Cardiac fibroblast (primary cell): ENCODE data around the gene TRIM54.

Source experiments
- DNase-seq, 2 donors: peaks; one replicate each; pipeline versions ENCODE4 v3.0.0 to v3.0.0-alpha.2; 2010; ENCODE audit warnings: low read depth in 2 of 2
- H3K4me3 ChIP-seq, 2 donors: replicated peaks in 1 of 2; 1 replicate in 1 of 2; 2 replicates in 1 of 2; pipeline ENCODE4 v1.5.1; 2011; ENCODE audit warnings: low read depth in 2 of 2, low read length in 2 of 2, mild to moderate bottlenecking in 2 of 2, moderate library complexity in 1 of 2
- TF ChIP-seq, protein P1 (sequence below): IDR thresholded peaks from one replicate; pipeline ENCODE4 v1.5.1; 2011; ENCODE audit warnings: low read depth, mild to moderate bottlenecking, low read length, inconsistent platforms

TRIM54 gene

DNA sequence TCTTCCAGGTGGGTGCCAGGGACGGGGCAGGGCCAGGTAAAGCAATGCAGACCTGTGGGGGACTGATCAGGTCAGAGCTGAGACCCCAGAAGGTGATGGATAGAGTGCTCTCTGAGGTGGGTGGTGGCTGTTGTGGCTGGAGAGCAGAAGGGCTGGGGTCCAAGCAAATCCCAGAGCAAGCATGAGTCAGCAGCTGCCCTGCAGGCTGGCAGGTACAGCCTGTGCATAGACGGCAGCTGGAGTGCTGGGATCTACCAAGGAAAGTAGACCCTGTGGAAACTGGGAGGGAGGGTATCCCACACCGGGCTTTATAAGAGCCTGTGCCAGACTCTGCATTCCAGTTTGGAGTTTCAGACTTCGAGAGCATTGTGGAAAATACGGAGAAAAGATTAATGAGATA lies 663 bp downstream of the TRIM54 start:
- TF ChIP-seq, protein P1, sequence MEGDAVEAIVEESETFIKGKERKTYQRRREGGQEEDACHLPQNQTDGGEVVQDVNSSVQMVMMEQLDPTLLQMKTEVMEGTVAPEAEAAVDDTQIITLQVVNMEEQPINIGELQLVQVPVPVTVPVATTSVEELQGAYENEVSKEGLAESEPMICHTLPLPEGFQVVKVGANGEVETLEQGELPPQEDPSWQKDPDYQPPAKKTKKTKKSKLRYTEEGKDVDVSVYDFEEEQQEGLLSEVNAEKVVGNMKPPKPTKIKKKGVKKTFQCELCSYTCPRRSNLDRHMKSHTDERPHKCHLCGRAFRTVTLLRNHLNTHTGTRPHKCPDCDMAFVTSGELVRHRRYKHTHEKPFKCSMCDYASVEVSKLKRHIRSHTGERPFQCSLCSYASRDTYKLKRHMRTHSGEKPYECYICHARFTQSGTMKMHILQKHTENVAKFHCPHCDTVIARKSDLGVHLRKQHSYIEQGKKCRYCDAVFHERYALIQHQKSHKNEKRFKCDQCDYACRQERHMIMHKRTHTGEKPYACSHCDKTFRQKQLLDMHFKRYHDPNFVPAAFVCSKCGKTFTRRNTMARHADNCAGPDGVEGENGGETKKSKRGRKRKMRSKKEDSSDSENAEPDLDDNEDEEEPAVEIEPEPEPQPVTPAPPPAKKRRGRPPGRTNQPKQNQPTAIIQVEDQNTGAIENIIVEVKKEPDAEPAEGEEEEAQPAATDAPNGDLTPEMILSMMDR, result no peak
- no peak for DNase-seq
- H3K4me3 ChIP-seq, result no peak overlapping the region

DNA sequence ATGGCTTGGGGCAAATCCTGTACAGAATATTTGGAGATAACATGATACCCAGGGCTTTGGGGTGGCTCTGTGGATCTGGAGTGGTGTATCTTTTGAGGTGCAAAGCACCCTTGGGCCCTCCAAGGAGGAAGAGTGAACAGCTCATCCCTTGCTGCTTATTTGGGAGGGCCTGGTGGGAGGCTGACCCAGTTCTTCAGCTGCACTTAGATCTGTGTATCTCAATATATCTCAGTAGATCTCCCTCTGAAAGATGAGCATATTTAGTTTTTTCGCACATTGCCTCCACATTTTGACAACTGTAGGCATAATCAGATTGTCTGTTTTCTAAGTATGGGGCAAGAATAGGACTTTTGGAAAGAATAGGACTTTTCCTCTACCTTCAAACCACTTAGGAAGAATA lies 2.8 kb downstream of the TRIM54 start:
- TF ChIP-seq, protein P1, result no peak

DNA sequence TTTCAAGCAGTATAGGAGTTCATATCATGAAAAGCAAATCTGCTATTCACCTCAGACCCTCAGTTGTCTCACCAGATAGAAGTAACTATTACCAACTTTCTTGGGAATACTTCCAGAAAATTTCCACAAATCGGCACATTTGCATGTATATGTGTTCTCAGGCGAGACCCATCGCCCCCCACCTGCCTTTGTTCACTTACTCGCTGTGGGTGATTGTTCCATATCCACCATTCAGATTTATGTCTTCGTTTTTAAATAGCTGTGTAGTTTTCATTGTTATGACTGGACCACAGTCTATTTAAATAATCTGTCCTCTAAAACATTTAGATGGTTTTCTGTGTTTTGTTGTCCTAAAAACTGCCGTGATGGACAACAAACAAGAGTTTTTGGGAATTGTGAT lies 3.3 kb downstream of the TRIM54 start:
- TF ChIP-seq, protein P1, result no peak
- DNase-seq, result no peak
- H3K4me3 ChIP-seq, result no peak overlapping the region

More for the DNA sequence above, 2.8 kb downstream of the TRIM54 start:
- H3K4me3 ChIP-seq, result no peak overlapping the region
- DNase-seq, result no peak

DNA sequence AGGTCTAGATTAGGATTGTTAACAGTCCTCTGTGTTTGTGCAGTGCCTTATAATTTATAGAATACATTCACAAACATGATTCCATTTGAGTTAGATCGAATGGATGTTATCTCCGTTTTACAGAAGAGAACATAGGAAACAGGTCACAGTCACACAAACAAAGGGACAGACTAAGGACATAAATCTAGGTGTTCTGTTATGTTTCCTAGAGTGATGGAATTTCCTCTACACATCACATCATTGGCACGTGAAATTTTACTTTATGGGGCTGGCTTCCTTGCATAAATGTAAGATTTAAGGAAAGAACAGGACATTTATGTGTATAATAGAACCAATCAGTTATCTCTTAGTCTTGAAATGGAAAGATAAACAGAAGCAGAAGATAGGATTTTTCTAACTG lies 6.4 kb downstream of the TRIM54 start:
- TF ChIP-seq, protein P1, result no peak

DNA sequence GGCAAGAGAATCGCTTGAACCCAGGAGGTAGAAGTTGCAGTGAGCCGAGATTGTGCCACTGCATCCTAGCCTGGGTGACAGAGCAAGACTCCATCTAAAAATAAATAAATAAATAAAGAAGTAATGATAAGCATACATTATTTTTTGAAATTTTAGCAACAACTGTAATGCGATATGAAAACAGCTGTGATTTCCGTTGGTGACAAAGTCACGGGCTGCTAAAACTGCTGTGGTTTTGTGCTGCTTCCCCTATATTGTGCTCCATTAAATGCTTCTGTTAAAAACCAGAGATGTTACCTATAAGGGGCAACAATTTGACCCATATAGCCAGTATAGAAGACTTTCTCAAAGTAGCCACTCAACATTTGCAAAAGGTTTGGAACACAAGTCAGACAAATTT lies 8.3 kb downstream of the TRIM54 start:
- H3K4me3 ChIP-seq, result no peak overlapping the region
- TF ChIP-seq, protein P1, result no peak
- no peak for DNase-seq

More for the DNA sequence above, 6.4 kb downstream of the TRIM54 start:
- H3K4me3 ChIP-seq, result no peak overlapping the region
- no peak for DNase-seq

DNA sequence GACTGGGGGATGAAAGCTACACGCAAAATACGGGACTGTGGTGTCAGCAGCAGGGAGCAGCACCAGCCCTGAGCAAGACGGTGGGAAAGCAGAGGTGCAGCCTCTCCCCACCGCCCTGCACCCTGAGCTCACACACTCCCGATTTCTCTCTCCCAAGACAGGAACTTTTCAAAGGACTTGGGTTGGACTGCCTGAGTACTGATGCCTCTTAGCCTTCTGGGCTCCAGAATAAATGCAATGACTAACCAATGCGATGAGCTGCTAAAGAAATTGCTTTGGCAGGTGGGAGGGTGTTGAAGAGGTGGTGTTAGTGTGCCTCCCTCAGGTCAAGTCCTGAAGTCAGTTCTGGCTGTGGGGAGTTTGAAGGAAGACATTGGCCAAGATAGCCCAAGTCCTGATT lies 9.6 kb downstream of the TRIM54 start:
- H3K4me3 ChIP-seq, result no peak overlapping the region
- peak; percentile 25 to 29 for DNase-seq
- TF ChIP-seq, protein P1, result no peak

DNA sequence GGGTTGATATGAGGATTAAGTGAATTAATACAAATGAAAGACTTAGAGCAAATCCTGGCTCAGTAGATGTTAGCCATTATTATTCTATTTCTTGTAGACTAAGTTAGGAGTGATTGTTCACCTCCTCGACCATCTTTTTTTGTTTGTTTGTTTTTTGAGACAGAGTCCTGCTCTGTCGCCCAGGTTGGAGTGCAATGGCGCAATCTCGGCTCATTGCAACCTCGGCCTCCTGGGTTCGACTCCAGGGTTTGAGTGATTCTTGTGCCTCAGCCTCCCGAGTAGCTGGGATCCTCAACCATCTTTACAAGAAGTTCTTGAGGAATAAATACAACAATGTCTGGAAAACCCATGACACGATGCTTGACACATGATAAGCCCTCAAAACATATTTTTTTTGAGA lies 12.7 kb downstream of the TRIM54 start:
- no peak overlapping the region for H3K4me3 ChIP-seq
- TF ChIP-seq, protein P1, result no peak
- DNase-seq, result no peak
